Caco-2 (cell line): Measurements from ENCODE around the gene SMIM9. TPM values are rescaled to one million over a fixed set of nuclear protein-coding genes. Genes with fewer than 3 reads are reported as not detected.

Experiments used
- BruUV-seq: library from RNA; stranded (reverse); fragments of 400-500 nt; replicated peaks from 2 replicates; lab custom pipeline; 2021; lab: Mats Ljungman, UMichigan
- CTCF ChIA-PET: fragments of 300-600 bp; sonication (Branson Sonifier 250); formaldehyde crosslinking; loops from one replicate; lab custom pipeline; 2022; ENCODE audit warnings: antibody characterized with exemption; lab: Charles Lee
- POLR2A ChIA-PET: fragments of 300-600 bp; sonication (Branson Sonifier 250); formaldehyde crosslinking; loops from one replicate; lab custom pipeline; 2022; ENCODE audit warnings: antibody characterized with exemption; lab: Charles Lee
- DNase-seq, 2 experiments: peaks; one replicate each; pipeline versions ENCODE4 v3.0.0 to v3.0.0-alpha.2; 2020 to 2022
- H3K27me3 ChIP-seq: replicated peaks from 2 replicates; pipeline ENCODE4 v1.6.0; 2011; ENCODE audit warnings: low read length; ENCODE audit not compliant: control insufficient read depth, insufficient read depth
- H3K36me3 ChIP-seq: 2 replicates; pipeline ENCODE4 v1.5.1; 2011; ENCODE audit warnings: low read length; ENCODE audit not compliant: control insufficient read depth, insufficient read depth
- H3K4me1 ChIP-seq: fragments of 250-450 bp; sonication (Bioruptor Pico); 2 replicates; pipeline ENCODE4 v1.5.1; 2020; ENCODE audit warnings: mild to moderate bottlenecking
- H3K4me3 ChIP-seq: 2 replicates; pipeline ENCODE4 v1.5.1; 2011; ENCODE audit warnings: low read depth, mild to moderate bottlenecking, control low read depth, low read length
- H3K9me3 ChIP-seq: fragments of 250-450 bp; sonication (Bioruptor Pico); 2 replicates; pipeline ENCODE4 v1.5.1; 2020; ENCODE audit warnings: mild to moderate bottlenecking, moderate library complexity
- H3K27ac Mint-ChIP-seq: one replicate; pipeline ENCODE4 v1.8.0; 2022; ENCODE audit warnings: mixed read lengths; ENCODE audit not compliant: unreplicated experiment
- H3K27me3 Mint-ChIP-seq: one replicate; pipeline ENCODE4 v1.8.0; 2022; ENCODE audit warnings: mixed read lengths; ENCODE audit not compliant: insufficient read depth, unreplicated experiment
- H3K36me3 Mint-ChIP-seq: one replicate; pipeline ENCODE4 v1.8.0; 2022; ENCODE audit warnings: mild to moderate bottlenecking, mixed read lengths; ENCODE audit not compliant: insufficient read depth, unreplicated experiment
- H3K4me1 Mint-ChIP-seq: one replicate; pipeline ENCODE4 v1.8.0; 2022; ENCODE audit warnings: low read depth, mixed read lengths; ENCODE audit not compliant: unreplicated experiment
- H3K4me3 Mint-ChIP-seq: one replicate; pipeline ENCODE4 v1.8.0; 2022; ENCODE audit warnings: mild to moderate bottlenecking, moderate library complexity, mixed read lengths; ENCODE audit not compliant: unreplicated experiment
- H3K9me3 Mint-ChIP-seq: one replicate; pipeline ENCODE4 v1.8.0; 2022; ENCODE audit warnings: mixed read lengths; ENCODE audit not compliant: unreplicated experiment
- CTCF ChIP-seq, 2 experiments: fragments of 200-600 bp in 1 of 2; IDR thresholded peaks; 1 replicate in 1 of 2; 2 replicates in 1 of 2; pipeline versions ENCODE4 v1.5.1 to v1.8.0; 2011 to 2022; ENCODE audit warnings: antibody characterized with exemption in 1 of 2, control low read depth in 1 of 2, inconsistent platforms in 1 of 2, low read depth in 1 of 2, low read length in 1 of 2, mild to moderate bottlenecking in 1 of 2, moderate library complexity in 1 of 2; ENCODE audit not compliant: insufficient read depth in 1 of 2, severe bottlenecking in 1 of 2, unreplicated experiment in 1 of 2
- intact Hi-C: fragments of 100-400 bp; cut with micrococcal nuclease; formaldehyde crosslinking; loops from one replicate; pipeline ENCODE4 v1.10.0; 2022; ENCODE audit not compliant: unreplicated experiment
- total RNA-seq: library from RNA; stranded (reverse); gene quantifications from 2 replicates; pipeline ENCODE4 v1.2.3, GENCODE V29; 2022

SMIM9 gene
- total RNA-seq, 1 experiment from 2014 or later = not detected

GRCh38 chrX:154797006-154797405 is 37.5 kb downstream of the SMIM9 start:
- H3K4me1 Mint-ChIP-seq = peaks cover 21% of the 10 kb centered on the region
- H3K36me3 Mint-ChIP-seq = no peaks in the 10 kb centered on the region
- no peak overlapping the region for H3K4me3 ChIP-seq
- H3K27me3 ChIP-seq = no peaks in the 10 kb centered on the region
- H3K4me3 Mint-ChIP-seq = no peak overlapping the region
- ChIA-PET CTCF (no interaction called here), POLR2A (no interaction called here)
- BruUV-seq = no TSS peak
- TF ChIP-seq CTCF (IDR thresholded peaks at IDR 0.05; ENCODE audit: insufficient read depth in 1 of 2, low read depth in 1 of 2, low read length in 1 of 2, severe bottlenecking in 1 of 2, unreplicated experiment in 1 of 2) = no peak
- no peaks in the 10 kb centered on the region for H3K36me3 ChIP-seq
- intact Hi-C loops = loop anchor here (5.0 kb wide), 1 partner anchor 45 kb away; no protein-coding TSS in a partner anchor
- no peaks in the 10 kb centered on the region for H3K27me3 Mint-ChIP-seq
- no peaks in the 10 kb centered on the region for H3K9me3 Mint-ChIP-seq
- DNase-seq = no peak
- peak overlapping the region; percentile 20 for H3K27ac Mint-ChIP-seq
- H3K4me1 ChIP-seq = peaks cover 37% of the 10 kb centered on the region
- no peaks in the 10 kb centered on the region for H3K9me3 ChIP-seq

- no peak for TF ChIP-seq CTCF (IDR thresholded peaks at IDR 0.05; ENCODE audit: insufficient read depth in 1 of 2, low read depth in 1 of 2, low read length in 1 of 2, severe bottlenecking in 1 of 2, unreplicated experiment in 1 of 2)
- no peak for DNase-seq
- intact Hi-C loops = loop anchor here (5.0 kb wide), 1 partner anchor 47 kb away; no protein-coding TSS in a partner anchor
- Histone ChIP-seq H3K9me3 (no peaks in the 10 kb centered on the region), H3K27me3 (no peaks in the 10 kb centered on the region), H3K4me1 (peaks cover 22% of the 10 kb centered on the region), H3K36me3 (no peaks in the 10 kb centered on the region), H3K4me3 (no peak overlapping the region)
- Mint-ChIP-seq H3K27me3 (no peaks in the 10 kb centered on the region), H3K36me3 (no peaks in the 10 kb centered on the region), H3K9me3 (no peaks in the 10 kb centered on the region), H3K27ac (no peak overlapping the region), H3K4me3 (no peak overlapping the region), H3K4me1 (peaks cover 21% of the 10 kb centered on the region)
- BruUV-seq = no TSS peak
- ChIA-PET CTCF (no interaction called here), POLR2A (no interaction called here)
Measured at GRCh38 chrX:154795016-154795415, 39.4 kb downstream of the SMIM9 start.

DNA sequence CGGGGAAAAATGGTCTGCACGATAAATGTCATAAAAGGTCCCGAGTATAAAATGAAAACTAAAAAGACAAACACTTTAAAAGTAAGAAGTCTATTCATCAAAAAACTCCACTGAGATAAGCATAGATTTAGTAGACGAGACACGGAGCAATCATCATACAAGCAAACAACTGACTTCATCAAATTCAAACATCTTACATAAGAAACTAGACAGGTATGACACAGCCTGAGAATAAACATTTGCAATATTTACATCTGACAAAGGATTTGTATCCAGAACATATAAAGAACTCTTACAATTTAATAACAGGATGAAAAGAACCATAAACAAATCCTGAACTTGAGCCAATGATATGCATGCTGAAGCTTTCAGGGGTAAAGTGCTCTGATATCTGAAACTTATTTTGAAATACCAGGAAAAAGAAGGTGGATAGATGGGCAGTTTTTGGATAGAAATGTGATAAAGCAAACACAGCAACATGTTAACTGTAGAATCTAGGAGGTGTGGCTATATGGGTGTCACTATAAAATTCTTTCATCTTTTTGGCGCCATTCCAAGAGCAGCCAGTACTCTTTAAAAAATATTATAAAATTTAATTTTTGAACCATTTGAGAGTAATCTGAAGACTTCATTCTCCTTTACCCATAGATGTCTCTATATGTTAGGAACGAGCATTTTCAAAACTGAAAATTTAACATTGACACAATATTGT is 41.2 kb downstream of the SMIM9 start:
- intact Hi-C loops = no loop called here
- H3K36me3 ChIP-seq = no peaks in the 10 kb centered on the region
- H3K4me3 Mint-ChIP-seq = no peak overlapping the region
- TF ChIP-seq CTCF (IDR thresholded peaks at IDR 0.05; ENCODE audit: insufficient read depth in 1 of 2, low read depth in 1 of 2, low read length in 1 of 2, severe bottlenecking in 1 of 2, unreplicated experiment in 1 of 2) = no peak
- no peak overlapping the region for H3K4me3 ChIP-seq
- no peaks in the 10 kb centered on the region for H3K9me3 ChIP-seq
- ChIA-PET POLR2A (no interaction called here), CTCF (no interaction called here)
- peaks cover 9% of the 10 kb centered on the region for H3K4me1 ChIP-seq
- H3K4me1 Mint-ChIP-seq = peaks cover 15% of the 10 kb centered on the region
- H3K36me3 Mint-ChIP-seq = no peaks in the 10 kb centered on the region
- DNase-seq = no peak
- no peaks in the 10 kb centered on the region for H3K27me3 Mint-ChIP-seq
- H3K27me3 ChIP-seq = no peaks in the 10 kb centered on the region
- no peak overlapping the region for H3K27ac Mint-ChIP-seq
- no TSS peak for BruUV-seq
- no peaks in the 10 kb centered on the region for H3K9me3 Mint-ChIP-seq
